Breast epithelium (tissue), 4 donors: ENCODE measurements around the gene HYAL4. TPM values are rescaled to one million over a fixed set of nuclear protein-coding genes. Genes with fewer than 3 reads are reported as not detected.

ENCODE experiments used
- DNase-seq, 2 donors: peaks; one replicate each; pipeline ENCODE4 v3.0.0-alpha.2; 2019; ENCODE audit warnings: low spot score in 2 of 2
- H3K27ac ChIP-seq, 2 donors: fragments of 200-600 bp; sonication (generic) in 1 of 2; one replicate each; pipeline ENCODE4 v1.5.1; 2016 to 2019; ENCODE audit warnings: mild to moderate bottlenecking in 1 of 2
- H3K27me3 ChIP-seq, 2 donors: fragments of 200-600 bp; sonication (generic) in 1 of 2; one replicate each; pipeline versions ENCODE4 v1.5.1 to v1.6.0; 2017 to 2019; ENCODE audit warnings: control low read depth in 1 of 2, mild to moderate bottlenecking in 1 of 2
- H3K36me3 ChIP-seq: fragments of 200-600 bp; one replicate; pipeline ENCODE4 v1.5.1; 2019
- H3K4me1 ChIP-seq, 2 donors: fragments of 200-600 bp; sonication (generic); one replicate each; pipeline ENCODE4 v1.5.1; 2016 to 2019; ENCODE audit warnings: control low read depth in 1 of 2
- H3K4me3 ChIP-seq, 3 donors: fragments of 200-600 bp; sonication (generic); 1 replicate in 2 of 3; 2 replicates in 1 of 3; pipeline ENCODE4 v1.5.1; 2016 to 2019; ENCODE audit warnings: mild to moderate bottlenecking in 3 of 3, moderate library complexity in 2 of 3
- H3K9me3 ChIP-seq, 2 donors: fragments of 200-600 bp; sonication (generic) in 1 of 2; one replicate each; pipeline ENCODE4 v1.5.1; 2016 to 2019; ENCODE audit warnings: control low read depth in 1 of 2
- CTCF ChIP-seq, 3 donors: fragments of 450-650 bp; IDR thresholded peaks; one replicate each; pipeline ENCODE4 v1.5.1; 2016 to 2017; ENCODE audit warnings: antibody characterized with exemption in 3 of 3, mild to moderate bottlenecking in 3 of 3, moderate library complexity in 3 of 3
- POLR2A ChIP-seq: fragments of 450-650 bp; IDR thresholded peaks from one replicate; pipeline ENCODE4 v1.6.1; 2016; ENCODE audit warnings: antibody characterized with exemption, mild to moderate bottlenecking, moderate library complexity
- POLR2AphosphoS5 ChIP-seq, 3 donors: sonication (generic); formaldehyde crosslinking; IDR thresholded peaks; one replicate each; pipeline ENCODE4 v1.6.1; 2017; ENCODE audit warnings: antibody characterized with exemption in 3 of 3
- intact Hi-C: fragments of 100-400 bp; cut with DNase I; formaldehyde crosslinking; loops from one replicate; pipeline ENCODE4 v1.15.1; 2023; ENCODE audit warnings: low total_unique reads
- total RNA-seq, 3 donors: library from RNA; depleted of rRNA; stranded (reverse); fragments of >200 nt; gene quantifications; one replicate each; pipeline ENCODE4 v1.1.0, GENCODE V29; 2016

The HYAL4 gene
- total RNA-seq, 3 donors from 2014 or later: 0.15 TPM; not detected in 2

GRCh38 chr7:123864966-123865365, 20.0 kb downstream of the HYAL4 start:
- no peaks in the 10 kb centered on the region for H3K36me3 ChIP-seq
- H3K4me1 ChIP-seq: no peaks in the 10 kb centered on the region
- H3K27me3 ChIP-seq: no peaks in the 10 kb centered on the region
- no peaks in the 10 kb centered on the region for H3K9me3 ChIP-seq
- intact Hi-C loops: no loop called here
- H3K27ac ChIP-seq: no peak overlapping the region
- TF ChIP-seq POLR2A: no peak
- DNase-seq: no peak
- no peak overlapping the region for H3K4me3 ChIP-seq

GRCh38 chr7:123865517-123866117, 20.6 kb downstream of the HYAL4 start:
- no peak overlapping the region for H3K27ac ChIP-seq
- H3K4me1 ChIP-seq: no peaks in the 10 kb centered on the region
- H3K9me3 ChIP-seq: no peaks in the 10 kb centered on the region
- no peaks in the 10 kb centered on the region for H3K36me3 ChIP-seq
- no peak overlapping the region for H3K4me3 ChIP-seq
- no peak for DNase-seq
- H3K27me3 ChIP-seq: no peaks in the 10 kb centered on the region
- no peak for TF ChIP-seq POLR2AphosphoS5 (IDR thresholded peaks at IDR 0.05)
- TF ChIP-seq CTCF (IDR thresholded peaks at IDR 0.05): peak; percentile 75 to 76 (median 75)
- TF ChIP-seq POLR2A: no peak
- intact Hi-C loops: no loop called here

- Histone ChIP-seq H3K9me3 (no peaks in the 10 kb centered on the region), H3K27me3 (no peaks in the 10 kb centered on the region), H3K36me3 (no peaks in the 10 kb centered on the region), H3K27ac (no peak overlapping the region), H3K4me3 (no peak overlapping the region), H3K4me1 (no peaks in the 10 kb centered on the region)
- no peak for DNase-seq
- TF ChIP-seq POLR2A: no peak
- TF ChIP-seq POLR2AphosphoS5 (IDR thresholded peaks at IDR 0.05): no peak
- no peak for TF ChIP-seq CTCF (IDR thresholded peaks at IDR 0.05)
- intact Hi-C loops: no loop called here
Observed at GRCh38 chr7:123867225-123867624, 22.3 kb downstream of the HYAL4 start.

DNA sequence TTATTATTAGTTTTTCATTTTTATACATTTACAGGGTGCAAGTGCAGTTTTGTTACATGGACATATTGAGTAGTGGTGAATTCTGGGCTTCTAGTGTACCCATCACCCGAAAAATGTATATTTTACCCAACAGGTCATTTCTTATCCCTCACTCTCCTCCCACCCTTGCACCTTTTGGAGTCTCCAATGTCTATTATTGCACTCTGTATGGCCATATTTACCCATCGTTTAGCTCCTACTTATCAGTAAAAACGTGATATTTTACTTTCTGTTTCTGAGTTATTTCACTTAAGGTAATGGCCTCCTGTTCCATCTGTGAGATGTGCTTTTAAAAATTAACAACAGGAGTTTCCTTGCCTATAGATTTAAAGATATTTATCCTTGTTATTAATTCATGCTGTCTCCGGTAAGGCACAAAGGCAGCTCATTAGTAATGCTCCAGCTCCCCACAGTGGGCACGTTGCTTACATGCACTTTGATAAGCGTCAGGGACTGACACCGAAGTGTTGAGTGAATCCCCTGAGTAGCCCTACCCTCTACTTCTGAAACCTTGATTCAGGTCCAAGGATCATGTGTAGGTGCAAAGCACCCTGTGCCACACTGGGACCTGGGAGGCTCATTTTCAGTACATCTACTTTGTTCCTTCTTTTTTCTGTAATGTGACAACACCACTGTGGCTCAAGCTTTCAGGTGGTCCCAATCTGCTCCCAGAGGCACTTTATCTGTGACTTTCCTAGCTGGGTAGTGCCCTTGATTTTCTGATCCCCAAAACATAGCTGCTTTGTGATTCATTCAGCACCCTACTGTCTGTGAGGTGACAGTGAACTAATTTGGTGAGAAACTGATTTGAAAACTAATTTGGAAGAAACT, 27.3 kb downstream of the HYAL4 start:
- no peak overlapping the region for H3K4me3 ChIP-seq
- H3K4me1 ChIP-seq: no peaks in the 10 kb centered on the region
- no peak overlapping the region for H3K27ac ChIP-seq
- no peak for DNase-seq
- H3K27me3 ChIP-seq: no peaks in the 10 kb centered on the region
- no peaks in the 10 kb centered on the region for H3K9me3 ChIP-seq
- TF ChIP-seq CTCF (IDR thresholded peaks at IDR 0.05) (peak in 2 of 3 donors; percentile 32 to 36), POLR2AphosphoS5 (IDR thresholded peaks at IDR 0.05) (no peak)
- intact Hi-C loops: loop anchor here (2.0 kb wide), 1 partner anchor 33 kb away; no protein-coding TSS in a partner anchor
- no peaks in the 10 kb centered on the region for H3K36me3 ChIP-seq

DNA sequence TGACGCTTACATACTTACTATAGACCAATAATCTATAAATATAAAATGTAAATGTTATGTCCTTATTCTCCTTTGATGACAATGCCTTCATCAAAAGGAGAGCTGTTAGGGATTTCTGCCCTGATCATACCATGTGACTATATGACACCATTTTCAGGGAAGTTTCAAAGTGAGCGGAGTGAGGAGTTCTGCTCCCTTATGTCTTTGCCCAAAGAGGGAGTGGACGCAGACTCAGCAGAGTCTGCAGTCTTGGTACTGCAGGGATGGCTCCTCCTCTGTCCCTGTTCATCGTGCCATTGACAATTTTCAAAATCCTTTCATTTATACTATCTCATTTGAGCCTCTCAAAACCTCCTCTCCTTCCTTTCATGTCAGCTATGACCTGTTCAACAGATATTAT, 27.9 kb downstream of the HYAL4 start:
- H3K36me3 ChIP-seq: no peaks in the 10 kb centered on the region
- H3K27ac ChIP-seq: no peak overlapping the region
- no peaks in the 10 kb centered on the region for H3K27me3 ChIP-seq
- no peaks in the 10 kb centered on the region for H3K9me3 ChIP-seq
- no peak overlapping the region for H3K4me3 ChIP-seq
- intact Hi-C loops: no loop called here
- H3K4me1 ChIP-seq: no peaks in the 10 kb centered on the region
- DNase-seq: no peak
- TF ChIP-seq CTCF (IDR thresholded peaks at IDR 0.05): no peak
- TF ChIP-seq POLR2A: no peak
- TF ChIP-seq POLR2AphosphoS5 (IDR thresholded peaks at IDR 0.05): no peak
